NCI-H2227 (cell line): ENCODE measurements around the gene GGN.

Experiments
- DNase-seq: peaks from one replicate; lab custom pipeline; 2025; ENCODE audit not compliant: unreplicated experiment; lab: John Stamatoyannopoulos, UW

Gene GGN

DNA sequence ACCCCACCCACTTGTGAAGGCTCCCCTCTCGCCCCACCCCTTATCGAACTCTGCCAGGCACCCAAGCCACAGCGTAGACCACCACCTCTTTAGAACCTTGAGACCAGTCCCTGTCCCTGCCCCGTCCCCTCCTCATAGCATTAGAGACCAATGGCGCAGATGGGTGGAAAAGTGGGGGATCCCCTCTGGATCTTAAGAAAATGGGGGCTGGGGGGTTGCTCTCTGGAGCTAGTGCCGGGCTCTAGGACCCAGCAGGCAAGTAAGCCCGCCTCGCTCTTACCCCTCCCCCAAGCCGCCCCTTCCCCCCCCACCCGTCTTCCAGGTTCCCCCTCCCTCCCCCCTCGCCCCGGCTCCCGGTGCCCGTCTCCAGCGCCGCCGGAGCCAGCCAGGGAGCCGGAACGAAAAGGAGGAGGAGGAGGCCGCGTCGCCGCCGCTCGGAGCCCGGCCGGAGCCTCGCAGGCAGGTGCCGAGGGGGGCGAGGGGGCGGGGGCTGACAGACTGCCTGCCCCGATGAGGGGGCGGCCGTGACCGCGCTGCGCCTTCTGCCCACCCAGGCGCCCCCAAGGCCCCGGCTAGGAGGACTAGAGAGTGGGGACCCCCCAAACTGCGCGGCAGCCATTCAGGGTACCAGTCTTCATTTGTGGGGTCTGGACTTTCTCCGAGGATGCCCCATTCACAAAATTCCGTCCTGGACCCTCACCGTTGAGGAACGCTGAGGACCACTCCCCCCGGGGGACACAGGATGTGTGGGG is 691 bp upstream of the GGN start, which contains the start of gene SPRED3:
Gene SPRED3, plus strand, starts transcription at position 349 of the 752 bp plus-strand sequence. CDS start 1,606 bp downstream, outside the sequence.
- DNase-seq, result peak; percentile 98

DNA sequence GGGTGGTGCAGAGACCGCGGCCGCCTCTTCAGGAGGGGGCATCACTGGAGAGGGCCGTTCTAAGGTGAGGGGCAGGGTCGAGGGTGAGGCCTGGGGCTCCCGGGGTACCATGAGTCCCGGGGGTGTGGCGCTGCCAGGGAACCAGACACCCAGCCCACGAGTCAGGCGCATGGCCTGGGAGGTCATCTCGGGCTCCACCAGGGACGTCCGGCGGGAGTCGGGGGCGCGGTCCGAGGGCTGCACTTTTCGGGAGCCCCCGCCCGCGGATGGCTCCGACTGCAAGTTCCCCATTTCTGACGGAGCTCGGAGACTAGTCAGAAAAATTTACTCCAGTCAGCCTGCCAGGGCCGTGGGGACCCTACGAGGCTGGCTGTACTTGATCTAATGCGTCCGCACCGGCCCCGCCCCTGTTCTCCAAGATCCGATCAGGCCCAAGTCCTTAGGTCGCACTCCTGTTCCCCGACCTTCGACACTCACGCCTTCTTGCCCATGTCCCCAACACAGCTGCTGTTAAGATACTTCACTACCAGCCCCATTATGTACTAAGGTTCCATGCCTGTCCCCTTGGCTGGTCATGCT is 774 bp downstream of the GGN start:
- no peak for DNase-seq

DNA sequence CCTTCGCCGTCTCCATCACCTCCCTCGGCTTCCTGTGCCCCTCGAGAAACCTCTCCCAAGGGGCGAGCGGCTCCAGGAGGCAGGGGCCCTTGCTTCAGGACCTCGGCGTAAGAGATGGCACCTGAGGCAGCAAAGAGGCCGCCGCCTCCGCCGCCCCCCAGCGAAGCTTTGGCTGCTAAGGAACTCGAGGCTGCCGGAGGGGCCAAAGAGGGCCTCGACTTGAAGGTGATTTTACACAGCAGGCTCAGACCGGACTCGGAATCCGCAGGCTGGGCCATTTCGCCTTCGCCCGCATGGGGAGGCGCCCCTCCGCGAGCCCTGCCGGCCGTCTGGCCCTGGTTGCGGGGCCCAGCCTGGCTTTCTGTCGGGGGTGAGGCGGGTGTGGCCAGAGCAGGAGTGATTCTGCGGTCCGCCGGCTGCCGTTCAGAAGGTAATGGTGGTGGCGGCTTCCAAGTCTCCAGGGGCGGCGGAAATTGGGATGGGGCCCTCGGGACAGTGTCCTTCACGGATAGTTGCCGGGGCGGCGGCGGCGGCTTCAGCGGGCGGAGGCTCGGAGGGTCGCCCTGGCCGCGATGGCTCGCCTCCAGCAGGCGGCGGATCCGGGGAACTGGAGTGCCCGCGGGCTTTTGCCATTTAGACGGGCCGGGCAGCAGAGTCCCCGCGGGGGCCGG is 1.4 kb downstream of the GGN start:
- DNase-seq, result no peak

DNA sequence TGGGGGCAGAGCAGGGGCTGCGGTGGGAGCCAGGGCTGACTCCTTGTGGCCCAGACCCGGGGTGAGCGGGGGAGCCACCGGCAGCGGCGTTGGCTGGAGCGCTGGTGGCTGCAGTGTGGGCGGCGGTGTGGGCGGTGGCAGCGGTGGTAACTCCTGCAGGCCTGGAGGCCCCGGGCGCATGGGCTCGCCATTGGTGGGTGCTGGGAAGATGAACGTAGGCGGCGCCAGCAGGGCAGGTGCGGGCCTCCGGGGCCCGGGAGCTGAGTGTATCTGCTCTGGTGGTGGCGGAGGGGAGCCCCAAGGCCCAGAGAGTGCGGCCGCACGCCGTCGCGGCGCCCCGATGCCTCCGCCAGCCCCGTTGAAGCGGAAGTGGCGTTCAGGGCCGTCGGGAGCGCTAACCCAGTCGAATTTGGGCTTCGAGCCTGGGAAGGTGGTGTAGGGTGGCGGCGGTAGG is 2.0 kb downstream of the GGN start:
- DNase-seq, result no peak

DNA sequence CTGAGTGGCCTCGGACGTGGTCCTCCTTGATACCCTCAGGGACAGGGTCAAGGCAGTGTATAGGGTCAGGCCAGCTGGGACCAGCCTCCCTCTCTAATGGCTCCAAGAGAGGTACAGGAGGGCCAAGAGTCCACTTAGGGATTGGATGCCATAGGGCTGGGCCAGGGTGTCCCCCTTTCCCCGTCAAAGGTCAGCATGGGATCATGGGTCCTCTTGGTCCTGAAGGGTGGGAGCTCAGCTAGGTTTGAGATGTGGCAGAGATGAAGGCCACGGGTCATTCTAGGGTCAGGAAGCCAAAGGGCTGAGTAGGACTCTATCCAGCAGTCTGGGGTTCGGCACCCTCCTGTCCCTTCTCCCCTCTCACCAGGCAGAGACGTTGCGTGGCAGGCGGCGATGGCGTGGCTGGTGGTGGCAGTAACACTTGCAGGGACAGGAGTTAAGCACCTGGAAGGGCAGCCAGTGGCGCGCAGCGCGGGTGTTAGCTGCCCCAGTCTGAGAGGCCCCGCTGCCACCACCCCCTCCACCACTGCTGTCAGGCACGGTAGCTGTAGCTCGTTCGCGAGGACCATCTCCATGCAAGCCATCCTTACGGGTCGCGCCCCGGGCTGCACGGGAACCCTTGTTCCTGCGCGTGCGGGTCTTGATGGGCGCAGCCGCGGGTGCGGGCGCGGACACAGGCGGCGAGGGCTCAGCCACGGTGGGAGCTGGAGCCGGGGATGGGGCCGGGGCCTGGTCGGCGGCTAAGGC is 2.6 kb downstream of the GGN start:
- DNase-seq, result no peak

DNA sequence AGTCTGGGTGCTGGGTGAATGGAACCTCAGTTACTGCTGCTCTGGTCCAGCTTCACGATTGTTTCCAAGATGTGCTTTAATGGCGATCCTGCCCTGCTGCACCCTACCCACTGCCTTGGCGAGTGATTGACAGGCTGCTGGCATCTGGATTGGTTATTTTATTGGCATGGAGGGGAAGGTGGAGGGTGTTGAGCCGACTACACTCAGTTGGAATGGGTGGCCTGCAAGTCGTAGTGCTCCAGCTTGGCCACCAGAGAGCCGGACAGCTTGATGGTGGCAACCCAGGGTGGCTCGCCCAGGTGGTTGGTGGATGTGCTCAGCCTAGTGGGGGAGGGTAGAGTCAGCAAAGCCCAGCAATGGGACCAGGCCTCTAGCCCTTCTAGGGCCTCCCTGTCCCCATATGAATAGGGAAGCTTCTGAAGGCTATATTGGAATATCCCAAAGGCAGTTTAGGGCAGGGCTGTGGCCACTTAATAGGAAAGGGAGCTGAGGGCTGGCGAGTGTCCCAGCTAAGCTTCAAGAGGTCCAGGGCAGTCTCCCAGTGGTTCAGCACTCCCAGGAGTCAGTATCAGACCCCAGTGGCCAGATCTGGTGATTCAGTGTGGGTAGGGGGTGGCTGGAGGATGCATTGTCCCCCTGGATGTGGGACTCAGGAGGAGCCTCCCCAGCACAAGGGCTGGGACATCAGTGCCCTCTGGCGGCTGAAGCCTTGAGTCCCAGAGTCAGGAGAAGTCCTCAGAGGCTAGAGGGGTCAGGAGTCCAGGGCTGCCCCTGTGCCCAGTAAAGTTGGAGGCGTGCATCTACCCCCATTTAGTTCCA is 3.4 kb downstream of the GGN start:
- no peak for DNase-seq

DNA sequence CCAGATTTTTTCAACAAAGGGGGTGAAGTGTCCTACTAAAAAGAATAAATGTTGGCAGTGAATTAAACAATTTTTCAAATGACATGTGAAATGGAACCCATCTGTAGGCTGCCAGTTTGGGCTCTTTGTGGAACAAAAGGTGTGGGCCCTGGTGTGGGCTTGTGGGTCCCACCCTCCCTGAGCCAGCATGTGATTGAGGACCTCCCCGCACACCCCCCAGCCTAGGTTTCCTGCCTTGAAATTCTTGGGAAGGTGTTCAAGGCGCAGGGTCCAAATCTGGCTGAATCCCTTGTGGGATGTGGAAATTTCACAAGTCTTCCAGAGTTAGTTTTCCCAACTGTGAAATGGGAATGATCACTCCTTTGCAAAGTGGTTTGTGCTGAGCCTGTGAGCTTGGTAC is 4.1 kb downstream of the GGN start:
- no peak for DNase-seq

DNA sequence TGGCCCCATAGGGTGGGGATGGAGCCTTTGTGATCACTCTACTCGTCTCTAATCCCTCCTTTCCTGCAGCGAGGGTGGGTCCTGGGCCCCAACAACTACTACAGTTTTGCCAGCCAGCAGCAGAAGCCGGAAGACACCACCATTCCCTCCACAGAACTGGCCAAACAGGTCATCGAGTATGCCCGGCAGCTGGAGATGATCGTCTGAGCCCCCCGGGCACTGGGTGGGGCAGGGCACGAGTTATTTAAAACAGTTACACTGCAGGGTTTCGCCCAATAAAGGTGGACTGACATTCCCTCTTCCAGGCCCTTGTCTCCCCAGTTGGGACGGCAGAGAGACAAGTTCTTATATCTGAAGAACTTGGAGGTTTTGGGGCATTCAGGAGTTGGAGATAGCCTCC is 4.7 kb downstream of the GGN start:
- no peak for DNase-seq

DNA sequence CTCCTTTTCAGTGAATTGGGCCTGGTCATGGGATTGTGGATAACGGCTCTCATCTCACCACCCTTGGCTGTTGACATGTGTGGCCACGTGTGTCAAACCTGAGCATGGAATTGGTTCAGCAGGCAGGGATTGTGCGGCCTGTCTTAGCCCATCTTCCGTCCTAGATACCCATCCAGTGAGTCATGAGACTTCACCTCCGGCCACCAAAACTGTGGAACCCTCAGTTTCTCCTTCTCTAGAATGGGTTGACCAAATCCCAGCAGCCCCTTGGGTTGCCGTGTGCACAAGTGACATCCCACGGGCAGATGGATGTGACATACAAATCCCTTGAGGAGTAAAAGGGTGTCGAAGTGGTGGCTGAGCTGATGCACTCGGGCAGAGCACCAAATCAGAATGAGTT is 6.7 kb downstream of the GGN start:
- no peak for DNase-seq

DNA sequence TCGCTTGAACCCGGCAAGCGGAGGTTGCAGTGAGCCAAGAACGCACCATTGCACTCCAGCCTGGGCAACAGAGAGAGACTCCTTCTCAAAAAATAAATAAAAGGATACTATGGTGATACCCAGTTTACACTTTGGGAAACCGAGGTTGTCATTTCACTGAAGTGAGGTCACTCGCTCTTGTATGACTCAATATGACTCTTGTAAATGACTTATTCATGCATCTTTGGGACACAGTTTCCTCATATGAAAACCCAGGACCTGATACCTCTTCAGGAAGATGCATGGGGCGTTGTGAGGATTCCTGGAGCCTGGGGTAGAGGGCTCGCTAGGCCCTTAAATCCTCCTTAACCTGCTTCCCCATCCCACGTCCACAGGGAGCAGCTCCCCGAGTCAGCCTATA is 9.0 kb downstream of the GGN start:
- DNase-seq, result no peak

DNA sequence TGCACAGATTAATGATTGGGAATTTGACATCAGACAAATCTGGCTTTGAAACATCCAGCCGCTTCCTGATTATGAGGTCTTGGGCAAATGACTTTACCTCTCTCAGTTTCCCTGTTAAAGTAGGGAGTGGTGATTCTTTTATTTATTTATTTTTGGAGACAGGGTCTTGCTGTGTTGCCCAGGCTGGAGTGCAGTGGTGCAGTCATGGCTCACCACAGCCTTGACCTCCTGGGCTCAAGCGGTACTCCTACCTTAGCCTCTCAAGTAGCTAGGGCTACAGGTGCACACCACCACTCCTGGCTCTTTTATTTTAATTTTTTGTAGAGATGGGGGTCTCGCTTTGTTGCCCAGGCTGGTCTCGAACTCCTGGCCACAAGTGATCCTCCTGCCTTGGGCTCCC is 10.8 kb downstream of the GGN start:
- DNase-seq, result no peak

DNA sequence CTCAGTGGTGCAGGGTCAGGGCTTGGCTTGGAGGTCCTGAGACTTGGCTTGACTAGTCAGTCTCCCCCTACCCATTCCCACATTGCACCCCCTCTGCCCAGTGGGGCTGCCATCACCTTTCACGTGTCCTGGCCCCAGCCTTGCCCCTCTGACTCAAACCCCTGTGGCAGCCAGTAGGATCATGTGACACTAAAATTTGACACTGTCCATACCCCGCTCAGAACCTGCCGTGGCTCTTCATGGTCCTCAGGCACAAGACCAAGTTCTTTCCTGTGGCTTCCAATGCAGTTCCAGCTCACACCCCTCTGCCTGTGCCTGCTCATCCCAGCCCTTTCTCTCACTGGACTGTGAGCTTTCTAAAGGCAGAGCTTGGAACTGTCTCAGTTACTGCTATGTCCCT is 11.3 kb downstream of the GGN start:
- DNase-seq, result no peak

DNA sequence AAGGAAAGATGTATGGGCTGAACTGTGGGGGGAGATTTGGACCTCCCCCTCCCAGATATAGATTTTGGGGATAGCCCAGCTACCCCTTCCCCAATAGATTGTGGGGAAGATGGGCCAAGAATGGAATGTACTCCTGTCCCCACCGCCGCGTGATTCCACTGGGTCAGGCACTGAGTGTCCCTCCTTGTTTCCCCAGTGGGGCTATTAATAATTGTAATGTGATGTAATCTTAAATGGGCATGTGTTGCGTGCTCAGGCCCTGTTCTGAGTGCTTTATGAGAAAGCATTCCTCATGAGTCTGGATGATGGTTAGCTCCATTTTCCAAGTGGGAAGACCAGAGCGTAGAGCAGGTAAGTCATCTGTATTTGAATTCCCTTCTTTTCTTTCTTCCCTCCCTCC is 12.1 kb downstream of the GGN start:
- no peak for DNase-seq

DNA sequence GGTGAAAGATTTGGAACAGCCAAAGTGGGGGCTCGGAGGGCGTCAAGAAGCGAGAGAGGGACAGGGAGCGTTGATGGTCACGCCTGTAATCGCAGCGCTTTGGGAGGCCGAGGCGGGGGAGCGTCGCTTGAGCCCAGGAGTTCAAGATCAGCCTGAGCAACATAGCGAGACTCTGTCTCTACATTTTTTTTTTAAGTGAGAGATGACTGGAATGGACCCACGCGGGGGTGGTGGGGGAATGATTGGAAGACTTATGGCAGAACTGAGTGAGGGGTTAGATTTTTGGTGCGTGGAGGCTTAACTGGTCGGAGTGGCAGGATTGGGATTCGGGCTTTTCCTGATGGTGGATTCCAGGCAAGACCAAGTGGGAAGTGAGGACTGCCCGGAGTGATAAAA is 12.7 kb downstream of the GGN start:
- DNase-seq, result peak; percentile 89

DNA sequence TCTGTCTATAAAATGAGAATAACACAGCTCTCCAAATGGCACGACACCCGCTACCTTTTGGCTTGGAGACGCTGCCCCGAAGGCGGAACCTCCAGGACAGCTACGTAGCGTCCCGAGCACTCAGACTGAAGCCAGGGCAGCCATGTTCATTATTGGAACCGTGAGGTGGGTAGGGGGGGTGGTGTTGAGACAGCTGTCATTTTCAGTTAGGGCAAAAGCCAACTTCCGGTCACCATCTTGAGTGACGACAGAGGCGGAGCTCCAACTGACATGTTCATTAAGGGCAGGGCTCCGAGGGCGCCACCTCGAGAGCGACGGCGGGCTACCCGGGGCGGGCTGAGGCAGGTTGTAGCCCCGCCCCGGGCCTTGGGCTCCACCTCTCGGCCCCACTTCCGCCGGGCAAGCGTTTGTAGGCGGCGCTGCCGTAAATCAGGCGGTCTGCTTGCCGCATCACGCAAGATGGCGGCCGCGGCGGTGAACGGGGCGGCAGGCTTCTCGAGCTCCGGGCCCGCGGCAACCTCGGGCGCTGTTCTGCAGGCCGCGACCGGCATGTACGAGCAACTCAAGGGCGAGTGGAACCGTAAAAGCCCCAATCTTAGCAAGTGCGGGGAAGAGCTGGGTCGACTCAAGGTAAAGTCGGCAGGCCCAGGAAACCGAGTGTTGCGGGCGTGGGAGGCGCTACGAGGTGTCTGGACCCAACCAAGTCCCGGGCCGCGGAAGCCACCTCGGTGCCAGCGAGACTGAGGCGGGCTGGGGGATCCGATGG is 13.3 kb downstream of the GGN start, which contains the start of gene PSMD8:
Gene PSMD8, plus strand, starts transcription at position 240 of the 766 bp plus-strand sequence. Its CDS starts 31 bp downstream, at position 271.
- DNase-seq, result peak; percentile 100

DNA sequence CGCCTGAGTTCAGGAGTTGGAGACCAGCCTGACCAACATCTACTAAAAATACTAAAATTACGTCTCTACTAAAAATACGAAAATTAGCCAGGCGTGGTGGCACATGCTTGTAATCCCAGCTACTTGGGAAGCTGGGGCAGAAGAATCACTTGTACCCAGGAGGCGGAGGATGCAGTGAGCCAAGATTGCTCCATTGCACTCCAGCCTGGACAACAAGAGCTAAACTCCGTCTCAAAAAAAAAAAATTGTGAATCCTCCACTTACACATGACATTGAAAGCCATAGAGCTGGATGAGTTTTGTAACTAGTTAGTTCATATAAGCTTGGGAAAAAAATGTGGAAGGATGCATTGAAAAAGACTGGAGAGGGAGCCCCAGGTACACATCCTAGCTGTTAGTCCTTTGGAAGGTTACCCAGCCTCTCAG is 13.9 kb downstream of the GGN start:
- no peak for DNase-seq

DNA sequence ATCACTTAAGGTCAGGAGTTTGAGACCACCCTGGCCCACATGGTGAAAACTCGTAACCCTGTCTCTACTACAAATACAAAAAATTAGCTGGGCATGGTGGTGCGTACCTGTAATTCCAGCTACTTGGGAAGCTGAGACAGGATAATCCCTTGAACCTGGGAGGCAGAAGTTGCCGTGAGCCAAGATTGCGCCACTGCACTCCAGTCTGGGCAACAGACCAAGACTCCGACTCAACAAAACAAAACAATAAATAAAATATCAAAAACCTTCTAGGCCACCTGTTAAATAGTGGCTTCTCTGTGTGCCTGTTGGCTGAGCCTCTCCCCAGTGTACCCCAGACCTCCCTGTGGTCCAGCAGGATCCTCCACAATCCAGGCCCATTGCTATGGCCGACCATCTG is 16.8 kb downstream of the GGN start:
- DNase-seq, result no peak

DNA sequence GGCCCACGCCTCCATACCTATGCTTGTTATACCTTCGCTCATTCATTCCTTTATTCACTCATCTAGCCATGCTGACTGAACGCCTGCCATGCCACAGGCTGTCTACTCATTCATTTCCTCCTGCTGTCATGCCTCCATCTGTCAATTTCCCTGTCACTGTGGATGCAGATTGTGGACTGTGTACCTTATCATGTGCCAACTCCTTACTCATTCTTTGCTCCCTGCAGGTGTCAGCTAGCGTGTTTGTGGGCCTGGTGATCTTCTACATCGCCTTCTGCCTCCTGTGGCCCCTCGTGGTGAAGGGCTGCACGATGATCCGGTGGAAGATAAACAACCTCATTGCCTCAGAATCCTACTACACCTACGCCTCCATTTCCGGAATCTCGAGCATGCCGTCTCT is 17.5 kb downstream of the GGN start:
- no peak for DNase-seq

DNA sequence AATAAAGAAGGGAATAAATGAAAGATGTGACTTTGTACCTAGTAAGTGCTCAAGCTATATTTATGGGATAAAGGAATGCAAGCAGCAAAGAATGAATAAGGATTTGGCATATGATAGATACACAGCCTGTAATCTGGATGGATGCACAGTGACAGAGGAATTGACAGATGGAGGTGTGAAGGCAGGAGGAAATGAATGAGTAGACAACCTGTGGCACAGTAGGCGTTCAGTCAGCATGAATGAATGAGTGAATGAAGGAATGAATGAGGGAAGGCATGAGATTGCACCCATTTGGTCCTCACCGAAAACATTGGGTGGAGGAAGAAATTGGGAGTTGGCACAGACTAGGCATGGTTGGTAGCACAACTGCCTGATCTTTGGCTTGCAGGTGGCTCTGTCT is 18.2 kb downstream of the GGN start:
- no peak for DNase-seq

DNA sequence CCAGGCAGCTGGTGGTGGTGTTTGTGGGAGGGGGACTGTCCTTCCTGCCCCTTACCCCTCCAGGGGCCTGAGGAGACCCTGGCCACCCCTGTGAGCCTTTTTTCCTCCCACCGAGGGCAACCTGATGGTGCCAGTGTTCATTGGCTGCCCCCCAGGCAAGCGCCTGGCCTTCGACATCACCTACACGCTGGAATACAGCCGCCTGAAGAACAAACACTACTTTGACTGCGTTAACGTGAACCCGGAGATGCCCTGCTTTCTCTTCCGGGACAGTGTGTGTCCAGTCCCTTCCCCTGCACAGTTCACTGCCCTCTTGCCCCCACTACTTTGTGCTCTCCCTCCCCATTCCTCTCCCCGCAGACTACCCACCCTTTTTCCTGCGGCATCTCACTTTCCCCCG is 20.8 kb downstream of the GGN start:
- DNase-seq, result no peak
